IPS DF 6.9 (cell line): ENCODE data around the gene SLC5A12.

Source experiments
- DNase-seq: peaks from one replicate; pipeline ENCODE4 v3.0.0-alpha.2; 2013; ENCODE audit warnings: low read depth, low spot score
- H3K27ac ChIP-seq: one replicate; pipeline ENCODE4 v1.5.1; 2013; ENCODE audit warnings: low read length, control low read depth
- H3K27me3 ChIP-seq: 2 replicates; pipeline ENCODE4 v1.6.1; 2013; ENCODE audit warnings: mild to moderate bottlenecking, low read length; ENCODE audit not compliant: control insufficient read depth, insufficient read depth
- H3K36me3 ChIP-seq: 2 replicates; pipeline ENCODE4 v1.6.1; 2013; ENCODE audit warnings: low read length; ENCODE audit not compliant: control insufficient read depth, insufficient read depth
- H3K4me1 ChIP-seq: 2 replicates; pipeline ENCODE4 v1.6.1; 2013; ENCODE audit warnings: low read length; ENCODE audit not compliant: control insufficient read depth, insufficient read depth
- H3K4me3 ChIP-seq: 2 replicates; pipeline ENCODE4 v1.5.1; 2013; ENCODE audit warnings: mild to moderate bottlenecking, low read length
- H3K9me3 ChIP-seq: 2 replicates; pipeline ENCODE4 v1.6.1; 2013; ENCODE audit warnings: low read length, inconsistent platforms; ENCODE audit not compliant: control insufficient read depth, insufficient read depth
- WGBS: extraction: QIAGEN DNeasy Blood & Tissue Kit; methylation state at CpG from one replicate; pipeline ENCODE4 v1.1.7; 2013; ENCODE audit warnings: mixed read lengths, missing lambda C conversion rate; ENCODE audit not compliant: insufficient read length, insufficient coverage; 5-methylcytosine and 5-hydroxymethylcytosine counted together

The SLC5A12 gene

GRCh38 chr11:26721948-26722475 lies at the start of gene SLC5A12:
SLC5A12 (minus strand) TSS chr11:26722060; CDS start chr11:26721714, 346 bp downstream.
- H3K4me3 ChIP-seq = no peak within 1 kb of the TSS
- DNase-seq = no peak

DNA sequence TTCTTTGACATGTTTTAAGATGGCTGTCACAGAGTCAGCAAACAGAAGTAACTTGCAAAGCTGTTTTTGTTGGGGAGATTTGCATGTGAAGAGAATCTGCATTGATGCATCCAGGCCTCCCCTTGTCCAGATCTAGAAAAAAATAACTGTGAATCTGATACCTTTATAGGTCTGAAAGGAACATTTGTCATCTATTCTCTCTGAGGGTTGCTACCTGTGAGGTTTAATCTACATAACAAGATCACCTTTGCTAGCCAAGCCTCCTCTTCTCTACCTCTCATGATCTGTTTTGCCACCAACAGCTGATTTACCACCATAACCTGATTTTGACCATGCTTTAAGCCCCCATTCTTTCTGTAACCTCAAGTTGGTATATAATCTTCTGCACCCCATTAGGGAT lies 47.2 kb upstream of the SLC5A12 start:
- no peak overlapping the region for H3K27ac ChIP-seq
- H3K9me3 ChIP-seq = no peaks in the 10 kb centered on the region
- H3K4me1 ChIP-seq = peaks cover 2% of the 10 kb centered on the region; the same call in 1 of the 2 replicates
- no peaks in the 10 kb centered on the region for H3K27me3 ChIP-seq
- no peaks in the 10 kb centered on the region for H3K36me3 ChIP-seq
- H3K4me3 ChIP-seq = no peak overlapping the region
- no peak for DNase-seq

More at GRCh38 chr11:26721948-26722475, at the start of gene SLC5A12:
- Histone ChIP-seq H3K36me3 (no peaks in the 10 kb centered on the region), H3K27me3 (no peaks in the 10 kb centered on the region), H3K9me3 (no peaks in the 10 kb centered on the region), H3K4me1 (no peaks in the 10 kb centered on the region), H3K27ac (no peak within 1 kb of the TSS)
- WGBS = no CpG with 5 or more reads among the region's 3 CpGs

GRCh38 chr11:26767060-26767459 lies 45.2 kb upstream of the SLC5A12 start:
- no peak overlapping the region for H3K4me3 ChIP-seq
- H3K4me1 ChIP-seq = peaks cover 2% of the 10 kb centered on the region; the same call in 1 of the 2 replicates
- no peaks in the 10 kb centered on the region for H3K36me3 ChIP-seq
- H3K27me3 ChIP-seq = no peaks in the 10 kb centered on the region
- H3K9me3 ChIP-seq = no peaks in the 10 kb centered on the region
- no peak for DNase-seq
- no peak overlapping the region for H3K27ac ChIP-seq
- WGBS = no CpG with 5 or more reads among the region's 2 CpGs

DNA sequence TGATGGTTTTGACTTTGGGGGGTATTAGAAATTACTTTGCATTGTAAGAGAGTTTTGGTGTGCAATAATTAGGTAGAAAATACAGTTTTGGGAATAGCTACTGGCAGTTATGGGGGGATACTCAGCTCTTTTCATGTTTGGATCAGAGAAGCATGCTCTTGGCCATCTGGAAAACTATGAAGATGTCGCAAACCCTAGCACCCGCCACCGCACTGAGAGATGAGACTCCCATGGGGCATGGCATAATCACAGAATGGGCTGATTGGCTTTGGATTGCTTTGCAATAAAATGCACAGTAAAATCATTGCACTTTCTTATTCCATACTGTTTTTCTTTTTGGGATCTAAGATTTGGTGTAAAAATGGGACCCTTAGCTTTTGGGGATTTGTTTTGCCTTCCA lies 43.5 kb upstream of the SLC5A12 start:
- no peaks in the 10 kb centered on the region for H3K27me3 ChIP-seq
- peaks cover 2% of the 10 kb centered on the region; the same call in 1 of the 2 replicates for H3K4me1 ChIP-seq
- no CpG with 5 or more reads among the region's 3 CpGs for WGBS
- no peak overlapping the region for H3K4me3 ChIP-seq
- no peaks in the 10 kb centered on the region for H3K36me3 ChIP-seq
- no peak overlapping the region for H3K27ac ChIP-seq
- no peak for DNase-seq
- no peaks in the 10 kb centered on the region for H3K9me3 ChIP-seq

DNA sequence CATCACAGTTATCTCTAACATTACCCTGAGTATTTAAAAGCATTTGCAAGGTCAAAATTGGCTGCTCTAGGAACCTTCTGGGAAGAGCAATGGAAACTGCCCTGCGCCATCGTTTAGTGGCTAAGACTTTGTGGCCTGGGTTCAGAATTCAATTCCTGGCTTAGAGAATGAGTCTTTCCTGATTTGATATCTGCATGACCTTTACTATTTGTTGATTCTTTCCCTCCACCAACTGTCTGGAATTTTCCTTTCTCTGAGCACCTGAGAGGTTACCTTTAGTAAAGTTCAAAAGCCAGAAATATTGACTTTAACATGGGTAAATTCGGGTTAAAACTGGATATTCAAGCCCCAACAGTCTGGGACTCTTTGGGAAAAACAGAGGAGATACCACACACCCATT lies 43.0 kb upstream of the SLC5A12 start:
- no peak overlapping the region for H3K27ac ChIP-seq
- no peak for DNase-seq
- H3K4me3 ChIP-seq = no peak overlapping the region
- H3K36me3 ChIP-seq = no peaks in the 10 kb centered on the region
- H3K27me3 ChIP-seq = no peaks in the 10 kb centered on the region
- H3K4me1 ChIP-seq = peaks cover 2% of the 10 kb centered on the region; the same call in 1 of the 2 replicates
- no CpG with 5 or more reads among the region's 3 CpGs for WGBS
- no peaks in the 10 kb centered on the region for H3K9me3 ChIP-seq

GRCh38 chr11:26764315-26764714 lies 42.5 kb upstream of the SLC5A12 start:
- Histone ChIP-seq H3K9me3 (no peaks in the 10 kb centered on the region), H3K36me3 (no peaks in the 10 kb centered on the region), H3K4me1 (peaks cover 2% of the 10 kb centered on the region; the same call in 1 of the 2 replicates), H3K4me3 (no peak overlapping the region), H3K27ac (no peak overlapping the region), H3K27me3 (no peaks in the 10 kb centered on the region)
- no CpG with 5 or more reads among the region's 5 CpGs for WGBS
- DNase-seq = no peak

- no peaks in the 10 kb centered on the region for H3K9me3 ChIP-seq
- H3K36me3 ChIP-seq = no peaks in the 10 kb centered on the region
- WGBS = no CpG with 5 or more reads among the region's 5 CpGs
- H3K4me1 ChIP-seq = no peaks in the 10 kb centered on the region
- H3K27ac ChIP-seq = no peak overlapping the region
- no peaks in the 10 kb centered on the region for H3K27me3 ChIP-seq
- H3K4me3 ChIP-seq = no peak overlapping the region
- DNase-seq = no peak
These were observed 40.2 kb upstream of the SLC5A12 start for GRCh38 chr11:26762089-26762488.

DNA sequence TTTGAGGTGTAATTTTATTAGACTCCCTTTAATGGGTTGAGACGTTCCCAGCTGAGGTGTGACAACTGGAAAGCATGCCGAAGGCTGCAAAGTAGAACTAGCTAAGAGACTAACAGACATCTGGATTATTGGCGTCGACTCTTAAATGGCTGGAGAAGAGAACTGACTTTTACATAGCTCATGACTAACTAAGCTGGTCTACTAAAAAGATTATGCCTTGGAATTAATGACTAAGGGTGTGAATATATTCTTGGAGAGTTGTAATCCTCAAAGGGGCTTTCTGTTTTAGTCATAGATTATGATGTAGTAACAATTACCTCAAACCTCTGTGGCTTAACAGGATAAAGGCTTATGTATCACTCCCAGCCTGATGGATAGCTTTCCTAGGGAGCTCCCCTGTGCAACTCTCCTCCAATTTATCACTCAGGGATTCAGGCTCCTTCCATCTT lies 39.5 kb upstream of the SLC5A12 start:
- Histone ChIP-seq H3K4me3 (no peak overlapping the region), H3K9me3 (no peaks in the 10 kb centered on the region), H3K4me1 (no peaks in the 10 kb centered on the region), H3K27me3 (no peaks in the 10 kb centered on the region), H3K36me3 (no peaks in the 10 kb centered on the region), H3K27ac (no peak overlapping the region)
- no CpG with 5 or more reads among the region's 4 CpGs for WGBS
- no peak for DNase-seq

GRCh38 chr11:26757995-26758394 lies 36.1 kb upstream of the SLC5A12 start:
- WGBS = no CpG with 5 or more reads among the region's 1 CpG
- no peaks in the 10 kb centered on the region for H3K9me3 ChIP-seq
- H3K4me1 ChIP-seq = no peaks in the 10 kb centered on the region
- no peak overlapping the region for H3K4me3 ChIP-seq
- DNase-seq = no peak
- H3K36me3 ChIP-seq = no peaks in the 10 kb centered on the region
- no peak overlapping the region for H3K27ac ChIP-seq
- no peaks in the 10 kb centered on the region for H3K27me3 ChIP-seq

- no peaks in the 10 kb centered on the region for H3K9me3 ChIP-seq
- no peaks in the 10 kb centered on the region for H3K4me1 ChIP-seq
- DNase-seq = no peak
- no peak overlapping the region for H3K4me3 ChIP-seq
- H3K27ac ChIP-seq = no peak overlapping the region
- no CpG with 5 or more reads among the region's 4 CpGs for WGBS
- H3K27me3 ChIP-seq = no peaks in the 10 kb centered on the region
- H3K36me3 ChIP-seq = no peaks in the 10 kb centered on the region
These were observed 33.9 kb upstream of the SLC5A12 start for GRCh38 chr11:26755762-26756161.
